ENCODE data around the gene RBM15B.
A peak's percentile ranks its signal among the peaks of the same experiment; 100 is the strongest.

DNA sequence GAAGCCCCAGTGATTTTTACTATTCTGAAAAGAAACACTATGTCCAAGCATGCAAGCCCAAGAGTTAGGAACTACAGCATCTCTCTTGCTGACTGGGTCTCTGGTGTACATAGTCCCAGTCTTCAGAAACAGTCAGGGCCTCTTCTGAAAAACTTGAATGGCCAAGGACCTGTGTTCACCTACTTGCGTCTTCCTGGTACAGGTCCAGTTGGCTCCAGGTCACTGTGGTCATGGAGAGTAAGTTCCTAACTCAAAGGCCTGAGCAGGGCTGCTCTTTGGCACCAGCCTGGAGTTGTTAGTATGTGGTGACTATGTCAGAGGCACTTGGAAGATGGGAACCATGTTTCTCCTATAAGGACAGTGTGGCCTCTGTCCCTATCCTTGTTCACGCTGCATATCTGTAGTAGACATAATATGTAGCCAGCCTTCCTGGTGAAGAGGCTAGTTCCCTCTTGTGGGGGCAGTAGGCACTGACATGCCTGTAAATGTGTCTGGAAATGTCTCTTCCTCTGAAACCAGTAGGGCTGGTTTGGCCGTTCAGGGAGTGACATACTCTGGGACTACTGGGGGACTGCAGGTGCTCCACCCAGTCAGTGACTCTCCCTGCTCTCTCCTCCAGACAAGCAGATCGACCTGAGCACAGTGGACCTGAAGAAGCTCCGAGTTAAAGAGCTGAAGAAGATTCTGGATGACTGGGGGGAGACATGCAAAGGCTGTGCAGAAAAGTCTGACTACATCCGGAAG, 2.6 kb upstream of the RBM15B start:
- TF ChIP-seq CTCF (IDR thresholded peaks at IDR 0.05) (peak; percentile 19 to 54 (median 53)), POLR2AphosphoS5 (IDR thresholded peaks at IDR 0.05) (no peak), POLR2A (IDR thresholded peaks at IDR 0.05) (no peak)
